Fibroblast of pulmonary artery (primary cell): ENCODE measurements around the gene PICK1.
A peak's percentile ranks its signal among the peaks of the same experiment; 100 is the strongest.

Source experiments
- DNase-seq: peaks from one replicate; pipeline ENCODE4 v3.0.0-alpha.2; 2010; ENCODE audit warnings: low read depth
- H3K4me3 ChIP-seq: replicated peaks from 2 replicates; pipeline ENCODE4 v1.5.1; 2011; ENCODE audit warnings: low read depth, mild to moderate bottlenecking, control low read depth, low read length, moderate library complexity
- TF ChIP-seq, protein P1 (sequence below): IDR thresholded peaks from 2 replicates; pipeline ENCODE4 v1.5.1; 2011; ENCODE audit warnings: mild to moderate bottlenecking, control low read depth, low read length, inconsistent platforms; ENCODE audit errors: missing control alignments

PICK1 gene

DNA sequence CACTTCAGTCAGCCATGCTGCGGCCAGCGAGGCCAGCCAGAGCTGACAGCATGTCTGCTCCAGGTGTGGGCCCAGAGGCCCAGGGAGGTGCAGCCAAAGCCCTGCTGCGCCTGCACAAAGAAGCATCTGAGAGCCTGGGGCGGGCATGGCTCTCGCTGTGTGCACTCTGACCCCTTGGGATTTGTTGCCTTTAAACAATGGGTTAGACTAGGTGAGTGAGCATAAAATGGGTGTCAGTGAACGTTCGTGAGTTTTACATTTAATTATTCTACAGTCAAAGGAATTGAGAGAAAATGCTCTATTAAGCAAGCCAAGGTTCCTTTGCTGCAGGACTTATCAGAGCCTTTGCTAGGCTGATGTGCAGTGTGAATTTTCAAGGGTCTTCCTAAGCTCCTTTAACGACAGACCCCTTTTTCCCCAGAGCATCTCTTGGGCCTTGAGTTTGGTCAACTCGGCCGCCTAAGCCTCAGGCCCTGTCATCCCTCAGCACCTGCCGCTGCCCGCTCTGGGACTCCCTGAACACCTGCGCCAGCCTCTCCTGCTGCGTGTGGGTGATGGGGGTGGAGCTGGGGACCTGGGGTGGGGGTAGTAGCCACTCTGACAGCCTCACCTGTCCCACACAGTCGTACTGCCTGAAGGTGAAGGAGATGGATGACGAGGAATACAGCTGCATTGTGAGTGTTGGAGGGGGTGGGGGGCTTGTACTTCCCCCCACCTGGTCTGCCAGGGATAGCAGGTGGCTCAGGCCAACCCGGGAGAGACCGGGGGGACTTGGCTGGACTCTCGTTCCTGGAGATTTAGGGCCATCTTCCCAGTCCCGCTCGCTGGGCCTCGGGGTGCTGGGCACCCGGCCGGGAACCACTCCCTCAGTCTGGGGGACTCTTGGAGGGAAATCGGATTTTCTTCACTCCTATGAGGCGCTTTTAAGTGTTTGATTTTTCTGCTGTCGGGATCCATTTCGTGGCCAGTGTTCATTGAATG is 16.2 kb downstream of the PICK1 start:
- no peak for DNase-seq
- TF ChIP-seq, protein P1, sequence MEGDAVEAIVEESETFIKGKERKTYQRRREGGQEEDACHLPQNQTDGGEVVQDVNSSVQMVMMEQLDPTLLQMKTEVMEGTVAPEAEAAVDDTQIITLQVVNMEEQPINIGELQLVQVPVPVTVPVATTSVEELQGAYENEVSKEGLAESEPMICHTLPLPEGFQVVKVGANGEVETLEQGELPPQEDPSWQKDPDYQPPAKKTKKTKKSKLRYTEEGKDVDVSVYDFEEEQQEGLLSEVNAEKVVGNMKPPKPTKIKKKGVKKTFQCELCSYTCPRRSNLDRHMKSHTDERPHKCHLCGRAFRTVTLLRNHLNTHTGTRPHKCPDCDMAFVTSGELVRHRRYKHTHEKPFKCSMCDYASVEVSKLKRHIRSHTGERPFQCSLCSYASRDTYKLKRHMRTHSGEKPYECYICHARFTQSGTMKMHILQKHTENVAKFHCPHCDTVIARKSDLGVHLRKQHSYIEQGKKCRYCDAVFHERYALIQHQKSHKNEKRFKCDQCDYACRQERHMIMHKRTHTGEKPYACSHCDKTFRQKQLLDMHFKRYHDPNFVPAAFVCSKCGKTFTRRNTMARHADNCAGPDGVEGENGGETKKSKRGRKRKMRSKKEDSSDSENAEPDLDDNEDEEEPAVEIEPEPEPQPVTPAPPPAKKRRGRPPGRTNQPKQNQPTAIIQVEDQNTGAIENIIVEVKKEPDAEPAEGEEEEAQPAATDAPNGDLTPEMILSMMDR = no peak
- no peak overlapping the region for H3K4me3 ChIP-seq

DNA sequence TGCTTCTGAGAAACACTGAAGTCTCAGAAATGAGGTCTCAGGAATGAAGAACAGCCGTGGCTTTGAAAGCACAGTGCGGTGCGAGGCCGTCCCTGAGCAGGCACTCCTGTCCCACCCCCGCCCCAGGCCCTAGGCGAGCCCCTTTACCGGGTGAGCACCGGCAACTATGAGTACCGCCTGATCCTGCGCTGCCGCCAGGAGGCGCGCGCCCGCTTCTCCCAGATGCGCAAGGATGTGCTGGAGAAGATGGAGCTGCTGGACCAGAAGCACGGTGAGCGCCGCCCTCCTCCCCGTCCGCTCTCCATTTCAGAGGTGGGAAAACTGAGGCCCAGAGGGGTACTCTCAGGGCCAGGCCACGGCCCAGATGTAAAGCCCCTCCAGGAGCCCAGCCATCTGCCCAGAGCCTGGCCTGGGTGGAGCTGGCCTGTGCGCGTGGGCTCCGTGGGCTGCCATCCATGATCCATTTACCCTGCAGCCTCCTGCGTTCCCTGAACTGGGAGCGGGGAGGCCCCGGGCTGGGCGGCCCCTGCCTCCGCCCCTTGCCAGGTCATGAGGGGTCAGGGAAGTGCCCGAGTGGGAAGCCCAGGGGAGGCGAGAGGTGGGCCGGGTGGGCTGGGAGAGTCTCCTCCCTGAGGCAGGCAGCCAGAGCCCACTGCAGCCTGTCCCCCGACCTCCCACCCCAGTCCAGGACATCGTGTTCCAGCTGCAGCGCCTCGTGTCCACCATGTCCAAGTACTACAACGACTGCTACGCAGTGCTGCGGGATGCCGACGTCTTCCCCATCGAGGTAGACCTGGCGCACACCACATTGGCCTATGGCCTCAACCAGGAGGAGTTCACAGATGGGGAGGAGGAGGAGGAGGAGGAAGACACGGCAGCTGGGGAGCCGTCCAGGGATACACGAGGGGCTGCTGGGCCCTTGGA is 17.2 kb downstream of the PICK1 start:
- no peak overlapping the region for H3K4me3 ChIP-seq
- TF ChIP-seq, protein P1 = peak; percentile 59
- peak; percentile 58 for DNase-seq

DNA sequence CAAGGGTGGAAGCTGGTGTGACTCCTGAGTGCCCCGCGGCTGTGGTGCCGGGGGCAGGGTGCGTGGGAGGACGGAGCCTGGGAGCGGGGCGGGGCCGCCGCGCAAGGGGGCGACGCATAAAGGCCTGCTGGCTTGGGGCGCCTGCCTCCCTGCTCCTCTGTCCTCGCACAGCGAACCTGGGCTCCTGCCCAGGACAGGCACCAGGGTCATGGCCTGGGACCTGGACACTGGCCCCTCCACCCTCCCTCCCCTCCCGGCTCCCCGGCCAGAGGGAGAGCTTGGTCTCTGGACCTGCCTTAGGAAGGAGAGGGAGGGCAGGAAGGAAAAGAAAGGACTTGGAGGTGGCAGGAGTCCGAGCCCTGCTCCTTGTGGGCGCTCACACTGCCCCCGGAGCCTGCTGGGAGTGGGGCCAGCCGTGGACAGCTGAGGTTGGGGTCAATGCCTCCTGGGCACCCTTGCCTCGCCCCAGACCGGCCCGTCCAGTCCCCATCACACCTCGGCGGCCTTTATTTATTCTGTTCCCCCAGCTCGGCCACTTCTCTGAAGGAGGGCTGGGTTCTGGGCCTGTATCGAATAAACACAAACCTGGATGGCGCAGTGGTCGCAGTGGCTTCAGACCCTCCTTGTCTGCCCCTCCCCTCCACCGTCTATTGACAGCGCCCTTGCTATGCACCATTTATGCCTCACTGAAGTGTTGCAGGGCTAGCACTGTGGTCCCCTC is 18.1 kb downstream of the PICK1 start:
- H3K4me3 ChIP-seq = no peak overlapping the region
- TF ChIP-seq, protein P1 = no peak
- no peak for DNase-seq

DNA sequence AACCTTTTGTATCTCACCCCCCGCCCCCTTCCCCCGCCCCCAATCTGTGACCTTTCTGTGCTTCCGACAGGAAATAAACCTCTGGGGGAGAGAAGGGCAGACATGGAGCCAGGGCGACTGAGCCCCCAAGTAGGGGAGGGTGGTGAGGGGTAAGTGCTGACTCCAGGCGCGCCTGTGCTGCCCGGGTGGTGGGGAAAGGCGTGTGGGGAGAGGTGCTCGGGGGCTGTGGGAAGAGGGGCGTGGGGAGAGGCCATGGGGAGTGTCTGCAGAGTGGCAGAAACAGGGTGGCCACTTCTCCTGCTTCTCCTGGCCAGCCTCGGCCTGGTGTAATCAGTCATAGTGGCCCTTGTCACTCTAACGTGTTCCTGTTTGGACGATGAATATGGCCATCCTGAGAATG is 18.8 kb downstream of the PICK1 start:
- H3K4me3 ChIP-seq = no peak overlapping the region
- TF ChIP-seq, protein P1 = no peak
- no peak for DNase-seq

DNA sequence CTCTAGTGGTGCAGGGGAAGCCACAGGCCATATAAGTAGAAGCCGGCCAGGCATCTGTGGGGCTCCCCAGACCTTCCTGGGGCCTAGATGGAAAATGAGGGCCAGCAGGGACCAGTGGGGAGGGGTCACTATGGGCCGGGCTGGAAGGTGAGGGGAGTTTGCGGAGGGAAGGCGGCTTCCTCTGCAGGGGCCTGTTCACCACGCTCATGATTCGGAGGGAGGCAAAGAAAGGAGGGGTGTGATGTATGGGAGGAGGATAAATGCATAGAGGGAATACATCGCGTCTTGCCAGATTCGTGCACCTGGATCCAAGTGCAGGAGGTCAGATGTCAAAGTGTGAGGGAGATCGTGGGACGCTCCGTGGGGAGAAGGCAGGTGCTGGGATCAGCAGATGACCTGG is 19.9 kb downstream of the PICK1 start:
- no peak for DNase-seq
- TF ChIP-seq, protein P1 = no peak
- H3K4me3 ChIP-seq = no peak overlapping the region

DNA sequence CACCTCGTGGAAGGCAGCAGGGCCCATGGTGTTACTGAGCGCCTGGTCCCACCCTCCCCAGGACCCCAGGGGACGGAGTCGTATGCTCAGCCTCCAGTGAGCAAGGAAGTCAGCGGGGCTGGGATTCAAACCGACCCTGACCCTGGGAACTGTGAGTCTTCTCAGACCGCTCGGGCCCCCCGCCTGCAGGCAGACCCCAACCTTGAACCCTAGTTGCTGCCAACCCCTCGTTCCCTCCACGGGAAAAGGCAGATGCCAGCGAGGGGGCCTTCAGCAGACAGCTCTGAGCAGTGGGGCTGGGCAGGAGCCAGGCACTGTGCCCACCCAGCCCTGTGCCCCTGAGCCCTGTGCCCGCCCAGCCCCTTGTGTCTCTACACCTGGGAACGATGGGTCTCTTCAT is 20.4 kb downstream of the PICK1 start:
- no peak overlapping the region for H3K4me3 ChIP-seq
- DNase-seq = no peak
- TF ChIP-seq, protein P1 = no peak
